ENCODE measurements around the gene SLC8A1.

DNA sequence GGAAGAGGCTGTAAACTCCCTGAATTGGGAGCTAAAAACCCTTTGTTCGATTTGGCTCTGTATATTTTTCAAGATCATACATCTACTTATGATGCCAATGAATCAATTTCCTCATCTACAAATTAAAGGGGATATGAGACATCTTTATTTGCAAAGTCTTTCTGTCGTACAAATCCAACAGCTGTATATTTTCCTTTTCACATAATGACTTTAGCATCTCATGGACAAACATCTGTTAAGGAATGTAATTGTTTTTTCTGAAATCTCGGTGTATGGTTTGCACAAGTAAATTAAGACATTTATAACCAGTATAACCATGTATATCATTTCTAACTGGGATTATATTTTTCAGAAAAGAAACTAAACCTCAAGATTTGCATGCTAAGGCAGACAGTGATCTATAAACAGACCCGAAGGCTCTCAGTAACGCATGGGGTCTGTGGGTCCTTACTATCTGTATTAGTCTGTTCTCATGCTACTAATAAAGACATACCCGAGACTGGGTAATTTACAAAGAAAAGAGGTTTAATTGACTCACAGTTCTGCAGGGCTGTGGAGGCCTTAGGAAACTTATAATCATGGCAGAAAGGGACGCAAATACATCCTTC is 130.8 kb downstream of the SLC8A1 start:
- TF ChIP-seq, protein P1, sequence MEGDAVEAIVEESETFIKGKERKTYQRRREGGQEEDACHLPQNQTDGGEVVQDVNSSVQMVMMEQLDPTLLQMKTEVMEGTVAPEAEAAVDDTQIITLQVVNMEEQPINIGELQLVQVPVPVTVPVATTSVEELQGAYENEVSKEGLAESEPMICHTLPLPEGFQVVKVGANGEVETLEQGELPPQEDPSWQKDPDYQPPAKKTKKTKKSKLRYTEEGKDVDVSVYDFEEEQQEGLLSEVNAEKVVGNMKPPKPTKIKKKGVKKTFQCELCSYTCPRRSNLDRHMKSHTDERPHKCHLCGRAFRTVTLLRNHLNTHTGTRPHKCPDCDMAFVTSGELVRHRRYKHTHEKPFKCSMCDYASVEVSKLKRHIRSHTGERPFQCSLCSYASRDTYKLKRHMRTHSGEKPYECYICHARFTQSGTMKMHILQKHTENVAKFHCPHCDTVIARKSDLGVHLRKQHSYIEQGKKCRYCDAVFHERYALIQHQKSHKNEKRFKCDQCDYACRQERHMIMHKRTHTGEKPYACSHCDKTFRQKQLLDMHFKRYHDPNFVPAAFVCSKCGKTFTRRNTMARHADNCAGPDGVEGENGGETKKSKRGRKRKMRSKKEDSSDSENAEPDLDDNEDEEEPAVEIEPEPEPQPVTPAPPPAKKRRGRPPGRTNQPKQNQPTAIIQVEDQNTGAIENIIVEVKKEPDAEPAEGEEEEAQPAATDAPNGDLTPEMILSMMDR (IDR thresholded peaks at IDR 0.05), result no peak
- TF ChIP-seq EZH2 (IDR thresholded peaks at IDR 0.05; ENCODE audit: borderline replicate concordance, insufficient read depth, low read depth, low read length, poor library complexity, severe bottlenecking), result no peak

Data from B cell (primary cell).